Tibial nerve (tissue), 4 donors: ENCODE measurements around the gene LIMS3. TPM values are rescaled to one million over a fixed set of nuclear protein-coding genes. Genes with fewer than 3 reads are reported as not detected.
"Not testable (repeated sequence)": the region's sequence is repeated elsewhere in the genome, so short reads cannot be mapped to it uniquely, and the experiment has no call there.

Source experiments
- DNase-seq, 2 donors: peaks; one replicate each; pipeline ENCODE4 v3.0.0-alpha.2; 2019; ENCODE audit warnings: low spot score in 2 of 2
- H3K27ac ChIP-seq, 4 donors: fragments of 200-600 bp; sonication (generic) in 3 of 4; one replicate each; pipeline ENCODE4 v1.5.1; 2017 to 2019; ENCODE audit warnings: mild to moderate bottlenecking in 1 of 4
- H3K27me3 ChIP-seq, 2 donors: fragments of 200-600 bp; sonication (generic) in 1 of 2; one replicate each; pipeline versions ENCODE4 v1.5.1 to v1.6.0; 2017 to 2019
- H3K36me3 ChIP-seq, 3 donors: fragments of 200-600 bp; sonication (generic); one replicate each; pipeline ENCODE4 v1.5.1; 2018 to 2019
- H3K4me1 ChIP-seq, 4 donors: fragments of 200-600 bp; sonication (generic) in 3 of 4; one replicate each; pipeline ENCODE4 v1.5.1; 2017 to 2019
- H3K4me3 ChIP-seq, 4 donors: fragments of 200-600 bp; sonication (generic) in 3 of 4; one replicate each; pipeline ENCODE4 v1.5.1; 2017 to 2019; ENCODE audit warnings: mild to moderate bottlenecking in 1 of 4, moderate library complexity in 1 of 4
- H3K9me3 ChIP-seq, 4 donors: fragments of 200-600 bp; sonication (generic) in 3 of 4; one replicate each; pipeline ENCODE4 v1.5.1; 2017 to 2019
- WGBS, 2 donors: methylation state at CpG; one replicate each; pipeline ENCODE4 v1.1.5; 2018; 5-methylcytosine and 5-hydroxymethylcytosine counted together
- total RNA-seq, 4 donors: library from RNA; depleted of rRNA; stranded (reverse); fragments of >200 nt; gene quantifications; one replicate each; pipeline ENCODE4 v1.1.0, GENCODE V29; 2016

LIMS3 gene
- total RNA-seq, 4 donors from 2014 or later, result 2.1 to 8.5 (median 7.7) TPM

GRCh38 chr2:109950146-109950843, 51.8 kb downstream of the LIMS3 start:
- H3K9me3 ChIP-seq, H3K36me3 ChIP-seq, H3K27me3 ChIP-seq, H3K27ac ChIP-seq, DNase-seq, H3K4me3 ChIP-seq, H3K4me1 ChIP-seq: not testable (repeated sequence)
- WGBS, 2 donors, result no CpG with 5 or more reads among the region's 9 CpGs

GRCh38 chr2:109963942-109964341, 65.5 kb downstream of the LIMS3 start:
- not testable (repeated sequence) for H3K4me3 ChIP-seq, H3K9me3 ChIP-seq, H3K27me3 ChIP-seq, H3K4me1 ChIP-seq, H3K27ac ChIP-seq, H3K36me3 ChIP-seq, DNase-seq
- no CpG with 5 or more reads among the region's 1 CpG for WGBS, 2 donors

GRCh38 chr2:109965482-109965881, 67.0 kb downstream of the LIMS3 start:
- H3K36me3 ChIP-seq, H3K4me1 ChIP-seq, H3K9me3 ChIP-seq, H3K4me3 ChIP-seq, DNase-seq, H3K27me3 ChIP-seq, H3K27ac ChIP-seq: not testable (repeated sequence)
- WGBS, 2 donors, result no CpG with 5 or more reads among the region's 1 CpG

- not testable (repeated sequence) for H3K9me3 ChIP-seq, H3K4me3 ChIP-seq, H3K27ac ChIP-seq, H3K36me3 ChIP-seq, H3K4me1 ChIP-seq, DNase-seq, H3K27me3 ChIP-seq
- WGBS, 2 donors, result no CpG with 5 or more reads among the region's 3 CpGs
These were observed 67.7 kb downstream of the LIMS3 start for GRCh38 chr2:109966107-109966736.

- H3K4me3 ChIP-seq, H3K27ac ChIP-seq, H3K4me1 ChIP-seq, DNase-seq, H3K27me3 ChIP-seq, H3K9me3 ChIP-seq, H3K36me3 ChIP-seq: not testable (repeated sequence)
- WGBS, 2 donors, result no CpG with 5 or more reads among the region's 1 CpG
These were observed 68.4 kb downstream of the LIMS3 start for GRCh38 chr2:109966858-109967257.

- H3K9me3 ChIP-seq, H3K36me3 ChIP-seq, H3K4me3 ChIP-seq, H3K4me1 ChIP-seq, DNase-seq, H3K27ac ChIP-seq, H3K27me3 ChIP-seq: not testable (repeated sequence)
- no CpG with 5 or more reads among the region's 14 CpGs for WGBS, 2 donors
These were observed 71.4 kb downstream of the LIMS3 start for GRCh38 chr2:109969864-109970263.

- H3K36me3 ChIP-seq, H3K27ac ChIP-seq, H3K4me1 ChIP-seq, H3K27me3 ChIP-seq, H3K4me3 ChIP-seq, DNase-seq, H3K9me3 ChIP-seq: not testable (repeated sequence)
- no CpG with 5 or more reads among the region's 10 CpGs for WGBS, 2 donors
These were observed 73.2 kb downstream of the LIMS3 start for GRCh38 chr2:109971710-109972109.

Other genes starting within 250 kb of the LIMS3 start
- 10 to 100 TPM; 23.6 to 57.3 (median 27.3) TPM for gene RGPD5, start 104.4 kb upstream of the LIMS3 start, total RNA-seq
- 10 to 100 TPM; 12.6 to 33.3 (median 24.7) TPM for gene MALL, start 217.1 kb downstream of the LIMS3 start, total RNA-seq